ENCODE data around the gene BRCA1. TPM values are rescaled to one million over a fixed set of nuclear protein-coding genes. Genes with fewer than 3 reads are reported as not detected.
A peak's percentile ranks its signal among the peaks of the same experiment; 100 is the strongest.

Gene BRCA1
- total RNA-seq, 1 experiment from 2014 or later = 44.1 TPM

- H3K4me2 ChIP-seq (ENCODE audit: low read length) = peak overlapping the region; percentile 99
- H3K27ac ChIP-seq (ENCODE audit: low read depth, low read length) = peak overlapping the region; percentile 88
- no peaks in the 10 kb centered on the region for H3K9me3 ChIP-seq (ENCODE audit: control insufficient read depth in 1 of 2, insufficient read depth in 1 of 2, low read depth in 1 of 2, low read length in 2 of 2)
- peak overlapping the region; percentile 92 to 99 for H3K4me3 ChIP-seq (replicated peaks in 1 of 2; ENCODE audit: low read depth in 1 of 2, low read length in 2 of 2)
- H3K27me3 ChIP-seq (ENCODE audit: insufficient read depth, low read length) = no peaks in the 10 kb centered on the region
- peaks cover 9 to 42% of the 10 kb centered on the region in 2 experiments; a peak in 3 of 4 replicates for H3K4me1 ChIP-seq (ENCODE audit: control insufficient read depth in 1 of 2, insufficient read depth in 2 of 2, low read length in 2 of 2)
- H3K9me2 ChIP-seq (ENCODE audit: insufficient read depth) = no peaks in the 10 kb centered on the region
- H3K36me3 ChIP-seq (ENCODE audit: control insufficient read depth in 1 of 2, insufficient read depth in 2 of 2, low read length in 2 of 2) = peaks cover 0 to 9% of the 10 kb centered on the region in 2 experiments; a peak in 3 of 4 replicates
- DNase-seq (ENCODE audit: low read depth, low spot score) (no peak), ATAC-seq (peak; percentile 36)
- peak overlapping the region; percentile 95 for H3K9ac ChIP-seq (ENCODE audit: low read length)
- no peak overlapping the region for H2AFZ ChIP-seq (ENCODE audit: low read depth, low read length, poor library complexity, severe bottlenecking)
- POLR2A ChIA-PET = interaction anchor here (0.6 to 1.1 kb wide), 3 partner anchors 23 to 367 kb away, joined by 3 to 4 read pairs (median 3); partner anchors contain the start of gene RPL27
- no peaks in the 10 kb centered on the region for H4K20me1 ChIP-seq (ENCODE audit: insufficient read depth)
- TF ChIP-seq JUND (IDR thresholded peaks at IDR 0.05) (no peak), EZH2 (IDR thresholded peaks at IDR 0.05) (no peak), CBX3 (IDR thresholded peaks at IDR 0.05; ENCODE audit: low read depth) (no peak), EGR1 (IDR thresholded peaks at IDR 0.05; ENCODE audit: low read depth) (no peak), SRF (IDR thresholded peaks at IDR 0.05; ENCODE audit: low read depth) (no peak), CTCF (IDR thresholded peaks at IDR 0.05 in 2 of 3, conservative IDR thresholded peaks at IDR 0.05 in 1 of 3; ENCODE audit: borderline replicate concordance in 1 of 3, insufficient read depth in 1 of 3, low read depth in 2 of 3, low read length in 2 of 3) (no peak), POLR2A (IDR thresholded peaks at IDR 0.05; ENCODE audit: borderline replicate concordance, extremely low read depth, insufficient read depth, insufficient read length) (no peak), FOSL1 (IDR thresholded peaks at IDR 0.05; ENCODE audit: low read depth) (no peak), SIN3A (IDR thresholded peaks at IDR 0.05; ENCODE audit: low read depth) (0 out of 2 replicates have a peak, but pooled peaks have one; percentile 4), CEBPB (IDR thresholded peaks at IDR 0.05; ENCODE audit: low read depth) (no peak), SP1 (IDR thresholded peaks at IDR 0.05; ENCODE audit: low read depth) (no peak), ELF1 (IDR thresholded peaks at IDR 0.05; ENCODE audit: borderline replicate concordance, low read depth) (no peak), TCF7L2 (IDR thresholded peaks at IDR 0.05; ENCODE audit: borderline replicate concordance, extremely low read depth, insufficient read depth, insufficient read length) (no peak), ZFX (IDR thresholded peaks at IDR 0.05) (no peak)
- TF ChIP-seq, protein P1, sequence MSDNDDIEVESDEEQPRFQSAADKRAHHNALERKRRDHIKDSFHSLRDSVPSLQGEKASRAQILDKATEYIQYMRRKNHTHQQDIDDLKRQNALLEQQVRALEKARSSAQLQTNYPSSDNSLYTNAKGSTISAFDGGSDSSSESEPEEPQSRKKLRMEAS (IDR thresholded peaks at IDR 0.05) = peak; percentile 37; the same call in 1 of the 2 replicates
- BruUV-seq (replicated peaks) = no TSS peak
- H3K79me2 ChIP-seq (ENCODE audit: insufficient read depth, low read length) = peaks cover 8% of the 10 kb centered on the region; the same call in 1 of the 2 replicates
- CTCF ChIA-PET = no interaction called here
- intact Hi-C loops (cut with micrococcal nuclease) = loop anchor here (5.0 kb wide), 1 partner anchor 366 kb away; no protein-coding TSS in a partner anchor
- RAD21 ChIA-PET (ENCODE audit: low non-redundant PET in 1 of 2, low total read pairs in 2 of 2, uncharacterized antibody in 2 of 2, unreplicated experiment in 2 of 2) = no interaction called here
Observed at GRCh38 chr17:43020789-43021740, 104.1 kb downstream of the BRCA1 start.
